Renal cortex interstitium (tissue), 15 donors: Measurements from ENCODE around the gene LEMD2. TPM values are rescaled to one million over a fixed set of nuclear protein-coding genes. Genes with fewer than 3 reads are reported as not detected.
"Not testable (repeated sequence)": the region's sequence is repeated elsewhere in the genome, so short reads cannot be mapped to it uniquely, and the experiment has no call there.

Source experiments
- DNase-seq, 11 donors: peaks; one replicate each; pipeline ENCODE4 v3.0.0-alpha.2; 2013; ENCODE audit warnings: low read depth in 9 of 11, low spot score in 4 of 11; ENCODE audit errors: extremely low read depth in 1 of 11
- long read RNA-seq, 16 experiments: transcript quantifications; one replicate each; lab custom pipeline, GENCODE V29; 2026
- polyA plus RNA-seq, 3 donors: library from polyadenylated mRNA; unstranded; fragments of 120-200 nt; gene quantifications; one replicate each; pipeline ENCODE4 v1.2.1, GENCODE V29; 2013; ENCODE audit not compliant: insufficient read length in 3 of 3

Gene LEMD2
- polyA plus RNA-seq = 10 to 100 TPM; 65.9 to 78.7 (median 66.1) TPM
- long read RNA-seq, donor 1, transcript LEMD2-201 (9 exons, 2,958 nt) = major isoform, 15 of 15 reads
- long read RNA-seq, donor 1, partial matches to known transcripts = 0 of 15 reads
- long read RNA-seq, donor 1, other reads (novel, unspliced or antisense) = 0 of 15 reads
- long read RNA-seq, donor 2, transcript LEMD2-201 (9 exons, 2,958 nt) = major isoform, 12 of 12 reads
- long read RNA-seq, donor 2, partial matches to known transcripts = 0 of 12 reads
- long read RNA-seq, donor 2, other reads (novel, unspliced or antisense) = 0 of 12 reads
- long read RNA-seq, donor 3, transcript LEMD2-201 (9 exons, 2,958 nt) = major isoform, 7 of 23 reads
- long read RNA-seq, donor 3, partial matches to known transcripts = 15 of 23 reads
- long read RNA-seq, donor 3, other reads (novel, unspliced or antisense) = 0 of 23 reads
- long read RNA-seq, donor 4, transcript LEMD2-201 (9 exons, 2,958 nt) = major isoform, 11 of 22 reads
- long read RNA-seq, donor 4, partial matches to known transcripts = 9 of 22 reads
- long read RNA-seq, donor 4, other reads (novel, unspliced or antisense) = 0 of 22 reads
- long read RNA-seq, donor 5 = 0 reads
- long read RNA-seq, donor 6, transcript LEMD2-201 (9 exons, 2,958 nt) = major isoform, 12 of 18 reads
- long read RNA-seq, donor 6, partial matches to known transcripts = 6 of 18 reads
- long read RNA-seq, donor 6, other reads (novel, unspliced or antisense) = 0 of 18 reads
- long read RNA-seq, donor 7, transcript LEMD2-201 (9 exons, 2,958 nt) = major isoform, 8 of 8 reads
- long read RNA-seq, donor 7, partial matches to known transcripts = 0 of 8 reads
- long read RNA-seq, donor 7, other reads (novel, unspliced or antisense) = 0 of 8 reads
- long read RNA-seq, donor 8 = 0 reads
- long read RNA-seq, donor 9, transcript LEMD2-201 (9 exons, 2,958 nt) = major isoform, 13 of 39 reads
- long read RNA-seq, donor 9, partial matches to known transcripts = 24 of 39 reads
- long read RNA-seq, donor 9, other reads (novel, unspliced or antisense) = 0 of 39 reads
- long read RNA-seq, donor 10, transcript LEMD2-201 (9 exons, 2,958 nt) = major isoform, 7 of 12 reads
- long read RNA-seq, donor 10, partial matches to known transcripts = 5 of 12 reads
- long read RNA-seq, donor 10, other reads (novel, unspliced or antisense) = 0 of 12 reads
- long read RNA-seq, donor 11, transcript LEMD2-201 (9 exons, 2,958 nt) = major isoform, 16 of 17 reads
- long read RNA-seq, donor 11, partial matches to known transcripts = 0 of 17 reads
- long read RNA-seq, donor 11, other reads (novel, unspliced or antisense) = 0 of 17 reads
- long read RNA-seq, donor 12, transcript LEMD2-201 (9 exons, 2,958 nt) = major isoform, 5 of 5 reads
- long read RNA-seq, donor 12, partial matches to known transcripts = 0 of 5 reads
- long read RNA-seq, donor 12, other reads (novel, unspliced or antisense) = 0 of 5 reads
- long read RNA-seq, donor 13 = 0 reads
- long read RNA-seq, donor 14, transcript LEMD2-201 (9 exons, 2,958 nt) = major isoform, 11 of 13 reads
- long read RNA-seq, donor 14, partial matches to known transcripts = 0 of 13 reads
- long read RNA-seq, donor 14, other reads (novel, unspliced or antisense) = 0 of 13 reads
- long read RNA-seq, donor 15, partial matches to known transcripts = 0 of 4 reads
- long read RNA-seq, donor 15, other reads (novel, unspliced or antisense) = 0 of 4 reads
- long read RNA-seq, donor 16, transcript LEMD2-201 (9 exons, 2,958 nt) = major isoform, 35 of 46 reads
- long read RNA-seq, donor 16, partial matches to known transcripts = 9 of 46 reads
- long read RNA-seq, donor 16, other reads (novel, unspliced or antisense) = 0 of 46 reads

GRCh38 chr6:33788694-33789549 lies at the start of gene LEMD2:
Gene LEMD2 (minus strand): TSS chr6:33789130. CDS start chr6:33789116, 14 bp downstream.
- DNase-seq = peak; percentile 81 to 95 (median 92)

- peak in 1 of 11 donors; percentile 48 for DNase-seq
These were observed 49.2 kb upstream of the LEMD2 start for GRCh38 chr6:33837971-33838665.

GRCh38 chr6:33836806-33837469 lies 48.0 kb upstream of the LEMD2 start:
- no peak for DNase-seq

DNA sequence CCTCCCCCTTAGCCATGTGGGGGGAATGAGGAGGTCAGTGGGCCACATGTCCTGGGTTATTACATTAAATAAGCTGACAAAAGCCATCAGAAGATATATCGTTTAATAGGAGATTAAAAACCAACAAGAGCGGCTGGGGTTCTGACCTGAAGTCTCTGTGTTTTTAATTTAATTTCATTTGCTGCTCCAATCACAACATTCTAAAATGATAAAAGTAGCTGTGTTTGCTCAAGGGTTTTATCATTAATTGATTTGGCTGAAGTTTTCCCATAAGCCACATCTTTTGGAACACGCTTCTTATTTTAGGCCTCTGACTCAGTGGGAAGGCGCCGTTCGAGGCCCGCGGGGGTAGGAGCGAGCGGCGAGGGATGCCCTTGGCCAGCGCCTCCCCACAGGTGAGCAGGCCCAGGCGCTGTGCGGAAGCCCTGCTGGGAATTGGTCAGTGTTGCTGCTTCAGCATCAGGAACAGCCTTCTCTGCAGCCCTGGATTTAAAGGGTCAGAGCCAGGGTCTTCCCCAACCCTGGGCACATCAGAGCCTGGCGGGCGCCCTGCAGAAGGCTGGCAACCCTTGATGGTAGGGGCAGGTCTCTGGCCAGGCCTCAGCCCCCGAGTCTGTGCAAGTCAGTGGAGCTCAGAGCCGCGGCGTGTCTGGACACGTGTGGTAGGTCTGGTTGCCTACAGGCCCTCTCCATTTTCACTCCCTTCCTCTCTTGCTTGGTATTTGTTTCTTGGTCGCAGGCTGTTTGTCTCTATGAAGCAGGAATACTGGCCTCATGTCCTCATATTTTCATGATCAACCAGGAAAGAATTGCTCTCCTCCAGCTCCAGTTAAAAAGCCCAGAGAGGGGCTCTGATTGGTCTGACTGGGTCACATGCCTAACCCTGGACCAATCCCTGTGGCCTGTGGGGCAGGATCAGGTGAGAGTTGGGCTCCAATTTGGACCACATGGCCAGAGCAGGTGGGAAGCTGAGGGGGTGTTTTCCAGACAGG lies 45.8 kb upstream of the LEMD2 start:
- DNase-seq = no peak

- no peak for DNase-seq
These were observed 44.7 kb upstream of the LEMD2 start for GRCh38 chr6:33833599-33833998.

DNA sequence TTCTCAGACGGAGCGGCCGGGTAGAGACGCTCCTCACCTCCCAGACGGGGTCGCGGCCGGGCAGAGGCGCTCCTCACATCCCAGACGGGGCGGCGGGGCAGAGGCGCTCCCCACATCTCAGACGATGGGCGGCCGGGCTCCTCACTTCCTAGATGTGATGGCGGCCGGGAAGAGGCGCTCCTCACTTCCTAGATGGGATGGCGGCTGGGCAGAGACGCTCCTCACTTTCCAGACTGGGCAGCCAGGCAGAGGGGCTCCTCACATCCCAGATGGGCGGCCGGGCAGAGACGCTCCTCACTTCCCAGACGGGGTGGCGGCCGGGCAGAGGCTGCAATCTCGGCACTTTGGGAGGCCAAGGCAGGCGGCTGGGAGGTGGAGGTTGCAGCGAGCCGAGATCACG lies 43.9 kb upstream of the LEMD2 start:
- DNase-seq = not testable (repeated sequence)

- DNase-seq = not testable (repeated sequence)
These were observed 42.8 kb upstream of the LEMD2 start for GRCh38 chr6:33831725-33832124.

DNA sequence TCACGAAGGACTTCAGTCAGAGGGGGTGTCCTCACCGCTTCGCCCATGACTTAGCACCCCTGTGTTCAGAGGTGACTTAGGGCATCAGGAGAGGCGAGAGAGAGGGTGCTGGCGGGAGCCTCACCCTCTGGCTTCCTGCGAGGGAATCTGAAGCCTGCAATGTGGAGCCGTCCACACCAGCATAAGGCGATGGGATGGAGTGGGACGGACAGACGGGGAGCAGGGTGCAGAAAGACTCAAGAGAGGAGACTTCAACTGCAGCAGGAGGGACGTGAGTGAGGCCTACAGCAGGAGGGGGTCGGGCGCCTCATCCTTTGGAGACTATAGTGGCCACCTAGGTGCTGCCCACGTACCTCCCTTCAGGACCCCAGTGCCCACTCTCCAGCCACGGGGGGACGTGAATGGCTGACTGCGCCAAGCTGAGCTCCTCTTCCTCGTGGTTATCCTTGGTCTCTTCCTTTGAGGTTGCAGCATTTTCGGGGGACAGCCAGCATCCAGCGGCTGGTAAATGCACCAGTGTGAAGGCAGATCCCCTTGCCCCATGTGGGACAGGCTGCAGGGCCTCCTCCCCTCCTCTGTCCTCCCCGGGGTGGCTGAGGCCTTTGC lies 41.8 kb upstream of the LEMD2 start:
- no peak for DNase-seq

DNA sequence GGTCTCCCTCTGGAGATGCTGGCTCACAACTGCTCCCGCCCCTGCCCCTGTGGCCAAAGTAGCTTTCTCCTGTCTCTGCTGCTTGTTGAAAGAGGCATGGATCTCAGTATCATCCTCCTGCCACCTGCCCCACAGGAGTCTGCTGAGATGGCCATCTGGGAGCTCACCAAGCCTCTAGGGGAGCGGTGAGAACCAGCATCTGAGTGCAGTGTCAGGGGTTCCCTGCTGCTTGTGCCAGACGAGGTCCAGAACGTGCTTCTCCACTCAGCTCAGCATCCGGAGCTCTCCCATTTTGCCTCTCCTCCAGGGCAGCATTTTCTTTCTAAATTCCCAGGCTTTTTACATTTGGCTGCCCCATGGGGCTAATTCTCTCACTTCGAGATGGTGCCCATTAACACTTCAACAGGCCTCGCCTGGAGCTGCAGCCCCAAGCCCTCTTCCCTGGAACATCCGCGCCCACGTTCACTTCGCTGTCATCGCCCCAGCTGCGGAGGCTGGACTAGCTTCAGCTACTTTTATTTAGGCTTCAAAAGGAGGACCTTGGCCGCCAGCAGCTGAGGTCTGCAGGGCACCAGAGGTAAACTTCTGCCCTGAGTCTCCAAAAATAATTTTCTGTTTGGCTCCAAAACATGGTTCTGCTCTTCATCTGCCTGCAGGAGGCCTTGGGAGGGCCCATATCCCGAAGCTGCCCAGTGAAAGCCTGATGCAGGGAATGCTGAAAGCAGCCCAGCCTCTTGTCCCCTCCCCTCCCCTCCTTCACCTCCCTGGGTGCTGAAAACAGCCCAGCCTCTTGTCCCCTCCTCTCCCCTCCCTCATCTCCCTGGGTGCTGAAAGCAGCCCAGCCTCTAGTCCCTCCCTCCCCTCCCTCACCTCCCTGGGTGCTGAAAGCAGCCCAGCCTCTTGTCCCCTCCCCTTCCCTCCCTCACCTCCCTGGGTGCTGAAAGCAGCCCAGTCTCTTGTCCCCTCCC lies 40.1 kb upstream of the LEMD2 start:
- no peak for DNase-seq

DNA sequence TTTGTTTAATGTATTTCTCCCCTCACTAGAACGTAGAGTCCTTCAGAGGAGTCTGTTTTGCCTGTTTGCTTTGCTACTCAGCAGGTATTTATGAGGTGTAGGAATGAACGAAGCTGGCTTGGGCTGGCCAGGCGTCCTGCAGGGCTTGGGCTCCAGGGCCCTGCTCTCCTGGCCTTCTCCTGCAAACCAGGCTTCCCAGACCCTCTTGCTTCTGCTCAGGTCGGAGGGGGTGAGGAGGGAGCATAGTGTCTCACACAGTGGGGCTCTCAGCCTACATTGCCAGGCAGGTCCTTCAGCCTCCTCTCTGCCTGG lies 39.5 kb upstream of the LEMD2 start:
- no peak for DNase-seq

GRCh38 chr6:33827546-33828451 lies 38.9 kb upstream of the LEMD2 start:
- no peak for DNase-seq

GRCh38 chr6:33826537-33826936 lies 37.6 kb upstream of the LEMD2 start:
- no peak for DNase-seq
